Stimulated activated CD8-positive, alpha-beta memory T cell treated with anti-CD3 and anti-CD28 coated beads, Interleukin-7, amount 100 ng/mL, for 48 hours (primary cell): ENCODE results near the gene WDCP.
"Not testable (repeated sequence)": the region's sequence is repeated elsewhere in the genome, so short reads cannot be mapped to it uniquely, and the experiment has no call there.

Experiments used
- DNase-seq, 2 donors: peaks; one replicate each; pipeline ENCODE4 v3.0.0-alpha.2; 2020; ENCODE audit warnings: low read depth in 1 of 2; ENCODE audit errors: extremely low read depth in 1 of 2

Gene WDCP

GRCh38 chr2:24046930-24047702, at the start of gene WDCP:
TSS of gene WDCP (minus strand) at chr2:24047391. CDS start at chr2:24039494, 7,897 bp downstream.
- DNase-seq, result peak; percentile 82 to 97

GRCh38 chr2:24095171-24095677, 48.0 kb upstream of the WDCP start:
- not testable (repeated sequence) for DNase-seq

- not testable (repeated sequence) for DNase-seq
Measured at GRCh38 chr2:24093270-24093669, 46.1 kb upstream of the WDCP start.

- no peak for DNase-seq
Measured at GRCh38 chr2:24088821-24089359, 41.7 kb upstream of the WDCP start.

GRCh38 chr2:24087032-24087431, 39.8 kb upstream of the WDCP start:
- no peak for DNase-seq

- no peak for DNase-seq
Measured at GRCh38 chr2:24086241-24086640, 39.0 kb upstream of the WDCP start.

GRCh38 chr2:24085200-24085489, 38.0 kb upstream of the WDCP start:
- DNase-seq, result no peak

- peak; percentile 54 to 68 for DNase-seq
Measured at GRCh38 chr2:24084386-24085199, 37.4 kb upstream of the WDCP start, which contains the start of gene TP53I3. TSS of gene TP53I3 (minus strand) at chr2:24084834. CDS start at chr2:24084326, 508 bp downstream.

- no peak for DNase-seq
Measured at GRCh38 chr2:24083567-24084385, 36.6 kb upstream of the WDCP start.

GRCh38 chr2:24082787-24083566, 35.8 kb upstream of the WDCP start:
- DNase-seq, result no peak

GRCh38 chr2:24080701-24081100, 33.5 kb upstream of the WDCP start:
- DNase-seq, result no peak

- no peak for DNase-seq
Measured at GRCh38 chr2:24077879-24078278, 30.7 kb upstream of the WDCP start.

- no peak for DNase-seq
Measured at GRCh38 chr2:24077535-24077877, 30.3 kb upstream of the WDCP start.

GRCh38 chr2:24076849-24077534, 29.8 kb upstream of the WDCP start:
- DNase-seq, result peak in 1 of 2 donors; percentile 14

GRCh38 chr2:24075915-24076848, 29.0 kb upstream of the WDCP start, which contains the start of gene SF3B6:
TSS of gene SF3B6 (minus strand) at chr2:24076326. CDS start at chr2:24076229, 97 bp downstream.
- peak; percentile 96 to 100 for DNase-seq

GRCh38 chr2:24075259-24075658, 28.1 kb upstream of the WDCP start:
- no peak for DNase-seq

- DNase-seq, result no peak
Measured at GRCh38 chr2:24073816-24074215, 26.6 kb upstream of the WDCP start.

- DNase-seq, result no peak
Measured at GRCh38 chr2:24072259-24072658, 25.1 kb upstream of the WDCP start.
